Measurements from ENCODE around the gene PXYLP1.
A peak's percentile ranks its signal among the peaks of the same experiment; 100 is the strongest.
"Not testable (repeated sequence)": the region's sequence is repeated elsewhere in the genome, so short reads cannot be mapped to it uniquely, and the experiment has no call there.

Gene PXYLP1

DNA sequence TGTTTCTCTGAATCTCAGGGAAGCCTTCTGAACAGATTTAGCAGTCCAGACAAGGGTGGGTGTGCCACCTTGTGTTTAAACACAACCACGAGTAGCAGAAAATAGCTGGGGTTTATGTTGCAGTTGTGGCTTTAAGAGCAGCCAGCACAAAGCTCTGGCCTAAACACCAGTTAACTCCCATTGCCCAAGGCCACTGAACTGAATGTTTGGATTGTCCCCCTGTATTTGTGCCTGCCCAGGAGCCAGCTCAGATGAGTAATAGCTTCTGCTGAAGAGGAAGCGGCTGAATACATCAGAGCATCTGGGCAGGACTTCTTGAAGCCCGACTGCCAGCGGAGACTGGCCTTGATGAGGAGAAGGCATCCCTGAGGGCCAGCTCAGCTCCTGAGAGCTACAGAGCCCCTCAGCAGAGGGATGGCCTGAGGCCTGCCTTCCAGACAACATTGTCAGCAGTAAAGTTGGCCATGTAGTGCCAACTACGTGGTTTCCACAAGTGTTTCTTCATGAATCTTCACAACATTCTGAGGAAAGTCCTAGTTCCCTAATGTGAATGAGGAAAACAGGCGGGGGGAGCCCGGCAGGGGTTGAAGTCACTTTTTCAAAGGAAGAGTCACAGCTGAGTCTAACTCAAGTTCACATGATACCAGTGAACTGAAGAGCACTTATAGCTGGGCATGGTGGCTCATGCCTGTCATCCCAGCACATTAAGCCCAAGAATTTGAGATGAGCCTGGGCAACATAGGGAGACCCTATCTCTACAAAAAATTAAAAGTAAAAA is 70.9 kb downstream of the PXYLP1 start:
- DNase-seq = peak; percentile 85

- peak; percentile 60 for DNase-seq
These were observed 72.0 kb downstream of the PXYLP1 start for GRCh38 chr3:141303481-141304223.

DNA sequence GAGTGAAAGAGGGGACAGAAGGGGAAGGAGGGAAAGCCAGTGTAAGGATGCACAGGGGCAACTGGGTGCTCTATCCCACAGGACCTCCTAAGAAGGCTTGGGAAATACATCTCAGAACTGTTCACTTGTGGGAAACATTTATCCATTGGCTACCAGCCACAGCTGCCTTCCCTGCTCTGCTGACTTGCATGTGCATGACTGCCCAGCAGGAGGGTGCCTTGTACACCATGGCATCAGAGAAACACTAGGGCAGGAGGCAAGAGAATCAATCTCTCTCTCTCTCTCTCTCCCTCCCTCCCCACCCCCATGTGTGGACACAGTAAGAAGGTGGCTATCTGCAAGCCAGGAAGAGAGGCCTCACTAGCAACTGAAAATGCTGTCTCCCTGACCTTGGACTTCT is 73.8 kb downstream of the PXYLP1 start:
- no peak for DNase-seq

DNA sequence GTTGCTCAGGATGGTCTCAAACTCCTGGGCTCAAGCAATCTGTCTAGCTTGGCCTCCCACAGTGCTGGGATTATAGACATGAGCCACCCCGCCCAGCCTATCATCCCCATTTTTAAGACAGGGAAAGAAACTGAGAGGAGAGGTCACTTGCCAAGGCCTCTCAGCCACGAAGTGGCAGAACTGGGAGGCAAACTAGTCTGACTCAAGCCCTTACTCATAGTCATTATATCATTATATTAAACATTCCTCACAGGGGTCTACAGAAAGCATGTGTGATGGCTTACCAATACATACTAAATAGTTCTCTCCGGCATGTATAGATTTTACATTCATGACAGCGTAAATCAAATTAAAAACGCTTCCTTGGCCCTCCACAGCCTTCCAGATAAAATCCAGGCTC is 74.7 kb downstream of the PXYLP1 start:
- DNase-seq = no peak

DNA sequence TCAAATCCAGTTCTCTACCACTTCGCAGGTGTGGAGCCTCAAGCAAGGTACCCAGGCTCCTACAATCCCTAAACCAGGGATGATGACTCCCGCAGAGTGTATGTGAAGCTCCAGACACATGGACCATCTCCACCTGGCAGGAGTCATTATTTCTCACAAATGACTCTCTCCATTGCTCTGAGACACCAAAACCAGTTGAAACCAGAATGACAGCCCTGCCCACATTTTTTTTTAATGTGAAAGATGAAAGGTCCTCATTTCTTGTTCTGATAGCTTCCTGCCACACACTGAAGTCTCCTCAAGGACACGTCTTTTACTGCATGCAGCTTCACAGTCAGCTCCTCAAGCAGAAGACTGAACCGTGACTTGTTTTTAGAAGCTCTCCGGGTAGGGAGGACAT is 75.3 kb downstream of the PXYLP1 start:
- no peak for DNase-seq

GRCh38 chr3:141307351-141308059 is 75.9 kb downstream of the PXYLP1 start:
- no peak for DNase-seq

GRCh38 chr3:141308588-141309218 is 77.1 kb downstream of the PXYLP1 start:
- DNase-seq = no peak

GRCh38 chr3:141311170-141311495 is 79.5 kb downstream of the PXYLP1 start:
- no peak for DNase-seq

DNA sequence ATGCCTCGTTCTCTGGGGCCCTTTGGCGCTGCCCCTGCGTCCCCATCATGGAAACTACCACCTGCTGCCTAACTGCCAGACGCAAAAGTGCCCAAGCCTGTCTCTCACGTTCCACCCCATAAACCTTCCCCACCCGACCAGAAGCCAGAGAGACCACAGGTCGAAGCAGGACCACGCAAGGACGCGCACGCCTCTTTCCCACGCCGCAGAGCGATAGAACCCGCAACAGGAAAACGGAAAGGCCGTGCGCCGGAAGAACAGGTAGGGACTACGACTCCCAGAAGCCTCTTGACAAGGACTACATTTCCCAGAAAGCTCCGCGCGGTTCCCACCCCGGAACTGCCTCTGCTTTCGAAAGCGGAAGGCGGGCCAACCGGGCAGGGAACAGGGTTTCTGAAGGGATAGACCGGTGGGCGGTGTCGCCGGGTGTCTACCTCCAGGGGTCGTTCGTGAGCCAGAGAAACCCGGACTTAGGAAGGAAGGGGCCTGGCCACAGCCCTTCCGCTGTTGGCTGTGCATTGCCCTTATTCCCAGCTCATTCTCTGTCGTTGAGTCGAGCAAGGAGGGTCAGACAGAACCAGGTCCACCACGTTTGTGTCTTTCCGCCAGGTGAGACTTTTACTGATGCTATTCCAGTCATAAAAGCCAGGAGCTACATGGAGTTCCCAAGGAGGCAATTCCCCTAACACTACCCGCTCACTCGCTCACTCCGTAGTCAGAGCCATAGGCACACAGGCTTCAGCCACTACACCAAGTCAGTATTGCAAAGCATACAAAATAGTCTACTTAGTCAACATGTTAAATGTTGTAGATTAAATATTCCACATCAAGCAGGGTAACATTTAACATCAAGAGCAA is 80.1 kb downstream of the PXYLP1 start:
- peak; percentile 91 for DNase-seq

GRCh38 chr3:141312354-141313092 is 80.9 kb downstream of the PXYLP1 start:
- no peak for DNase-seq

- no peak for DNase-seq
These were observed 81.6 kb downstream of the PXYLP1 start for GRCh38 chr3:141313093-141313683.

GRCh38 chr3:141314415-141314814 is 82.8 kb downstream of the PXYLP1 start:
- DNase-seq = not testable (repeated sequence)

DNA sequence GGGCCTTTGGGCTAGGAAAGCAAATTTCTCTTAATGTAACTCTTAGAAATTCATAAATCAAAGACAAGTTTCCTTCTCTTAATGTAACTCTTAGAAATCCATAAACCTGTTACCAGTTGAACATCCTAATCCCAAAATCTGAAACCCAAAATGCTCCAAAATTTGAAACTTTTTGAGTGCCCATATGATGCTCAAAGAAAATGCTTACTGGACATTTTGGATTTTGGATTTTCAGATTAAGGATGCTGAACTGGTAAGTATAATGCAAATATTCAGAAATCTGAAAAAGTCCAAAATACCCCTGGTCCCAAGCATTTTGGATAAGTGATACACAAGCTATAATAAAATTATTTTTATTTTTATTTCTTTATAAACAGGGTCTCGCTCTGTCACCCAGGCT is 85.2 kb downstream of the PXYLP1 start:
- DNase-seq = no peak

DNA sequence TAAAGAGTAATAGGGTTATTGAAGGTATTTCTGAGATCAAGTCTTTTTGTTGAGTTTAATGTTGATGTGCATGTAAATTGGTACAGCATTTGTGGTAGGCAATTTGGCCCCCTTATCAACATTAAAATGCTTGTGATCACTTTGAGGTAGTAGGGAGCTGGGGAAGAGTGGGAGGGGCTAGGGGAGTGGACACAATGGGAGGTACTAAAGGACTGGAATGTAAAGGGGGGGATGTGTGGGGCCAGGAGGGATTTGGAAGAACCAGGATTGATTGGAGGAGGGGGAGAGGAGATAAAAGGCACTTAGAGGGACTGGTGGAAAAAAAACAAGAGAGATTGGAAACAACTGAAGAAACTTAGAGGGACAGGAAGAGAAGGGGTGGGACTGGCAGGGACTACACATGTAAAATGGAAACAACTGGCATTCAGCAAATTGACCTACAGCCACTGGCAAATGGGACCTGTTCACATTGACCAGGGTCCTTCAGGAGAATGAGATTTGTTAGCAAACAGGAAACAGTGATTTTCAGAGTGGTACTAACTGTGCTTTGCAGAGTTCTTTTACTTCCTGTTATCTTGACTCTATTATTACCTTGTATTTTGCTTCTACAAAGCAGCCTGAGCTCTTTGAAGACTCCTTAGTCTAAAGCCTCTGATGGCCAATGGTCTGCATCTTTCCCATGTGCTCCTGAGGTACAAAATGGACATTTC is 88.9 kb downstream of the PXYLP1 start:
- DNase-seq = no peak

DNA sequence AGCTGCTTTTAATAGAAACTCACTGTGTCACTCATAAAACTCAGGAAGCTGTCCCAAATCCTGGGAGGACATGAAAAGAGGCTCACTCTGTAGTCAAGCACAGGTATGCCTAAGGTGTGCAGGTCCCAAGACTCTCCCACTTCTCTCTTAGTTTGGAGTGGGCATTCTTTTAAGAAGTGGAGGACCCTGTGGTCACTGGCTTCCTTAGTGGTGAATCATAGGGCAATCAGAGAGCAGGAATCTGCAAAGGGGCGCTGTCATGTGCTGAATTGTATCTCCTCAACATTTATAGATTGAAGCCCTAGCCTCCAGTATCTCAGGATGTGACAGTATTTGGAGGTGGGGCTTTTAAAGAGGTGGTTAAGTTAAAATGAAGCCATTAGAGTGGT is 89.5 kb downstream of the PXYLP1 start:
- DNase-seq = no peak

DNA sequence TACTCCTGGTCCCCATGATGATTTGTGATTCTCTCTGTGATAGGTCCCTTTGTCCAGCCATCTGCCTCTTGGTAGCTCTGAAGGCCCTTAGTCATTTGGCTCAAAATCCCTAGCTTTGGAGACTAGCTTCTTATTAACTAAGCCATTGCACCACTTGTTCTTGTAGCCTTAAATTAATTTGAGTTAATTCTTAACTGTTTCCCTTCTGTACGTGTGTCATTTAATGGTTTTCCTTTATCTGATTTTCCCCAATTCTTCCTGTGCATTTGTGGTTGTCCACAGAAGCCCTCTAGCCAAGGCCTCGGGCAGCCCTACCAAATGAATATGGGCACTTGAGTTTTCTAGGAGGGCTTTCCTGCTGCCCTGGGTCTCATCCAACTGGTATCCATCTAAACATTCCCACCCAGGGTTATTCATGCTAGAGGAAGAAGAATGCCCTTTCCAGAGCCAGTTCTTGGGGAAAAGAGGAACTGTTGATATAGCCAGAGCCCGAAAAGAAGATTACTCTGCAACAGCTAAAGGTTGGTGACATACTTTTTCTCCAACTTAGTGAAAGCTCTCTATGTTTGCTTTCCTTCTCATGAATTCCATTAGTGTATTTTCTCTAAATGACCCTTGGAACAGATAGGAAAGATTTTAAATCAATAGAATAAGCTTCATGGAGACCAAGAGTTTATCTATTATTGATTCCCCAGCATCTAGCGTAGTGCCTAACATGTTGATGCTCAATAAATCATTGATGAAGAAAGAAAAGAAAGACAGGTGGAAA is 92.5 kb downstream of the PXYLP1 start:
- no peak for DNase-seq

GRCh38 chr3:141326123-141326522 is 94.5 kb downstream of the PXYLP1 start:
- no peak for DNase-seq

- no peak for DNase-seq
These were observed 95.0 kb downstream of the PXYLP1 start for GRCh38 chr3:141326626-141327025.

DNA sequence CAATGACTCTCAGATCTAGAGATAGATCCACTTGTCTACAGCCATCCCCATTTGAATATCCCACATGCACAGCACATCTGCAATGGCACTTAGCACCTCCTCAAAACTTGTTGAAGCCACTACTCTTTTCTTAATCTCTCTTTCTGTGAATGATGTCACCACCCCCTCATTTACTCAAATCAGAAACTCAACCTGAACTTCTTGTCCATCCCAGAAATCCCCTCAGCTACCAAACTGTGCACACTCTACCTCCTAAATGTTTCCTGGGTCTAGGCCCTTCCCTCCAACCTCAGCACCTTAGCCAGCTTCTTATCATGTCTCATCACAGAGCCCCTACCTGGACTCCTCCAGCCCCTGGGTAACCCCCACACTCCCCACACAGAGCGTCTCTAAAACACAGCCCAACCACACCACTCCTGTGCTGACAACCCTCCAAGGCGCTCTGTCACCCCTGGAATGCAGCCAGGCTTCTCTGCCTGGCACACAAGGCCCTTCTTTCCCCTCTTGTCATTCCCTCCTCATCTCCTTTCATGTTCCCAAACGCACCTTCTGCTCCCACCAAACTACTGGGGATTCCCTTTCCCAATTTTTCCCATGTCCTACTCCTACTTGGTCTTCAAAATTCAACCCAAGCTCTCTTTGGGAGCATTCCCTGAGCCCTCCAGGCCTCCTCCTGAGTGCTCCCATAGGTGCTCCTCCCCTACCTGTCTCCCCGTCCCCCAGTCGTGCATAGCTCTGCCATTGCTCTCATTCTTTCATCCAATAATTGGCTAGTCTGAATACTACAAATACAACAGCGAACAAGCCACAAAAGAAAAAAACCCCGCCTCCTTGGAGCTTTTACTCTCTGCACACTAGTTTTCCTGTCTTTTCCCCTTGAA is 96.9 kb downstream of the PXYLP1 start:
- no peak for DNase-seq

Measured in amniotic stem cell (primary cell).